Suprapubic skin (tissue), 3 donors: Measurements from ENCODE around the gene PJVK.

Experiments used
- CTCF ChIP-seq, 2 donors: fragments of 200-600 bp in 1 of 2; fragments of 450-650 bp in 1 of 2; sonication (generic) in 1 of 2; IDR thresholded peaks; one replicate each; pipeline ENCODE4 v1.5.1; 2016 to 2019; ENCODE audit warnings: antibody characterized with exemption in 2 of 2, mild to moderate bottlenecking in 1 of 2, moderate library complexity in 1 of 2
- POLR2A ChIP-seq, 2 donors: fragments of 450-650 bp; IDR thresholded peaks; one replicate each; pipeline ENCODE4 v1.6.1; 2017; ENCODE audit warnings: antibody characterized with exemption in 2 of 2, mild to moderate bottlenecking in 2 of 2, moderate library complexity in 2 of 2

GRCh38 chr2:178473373-178473772, 22.2 kb downstream of the PJVK start:
- no peak for TF ChIP-seq CTCF (IDR thresholded peaks at IDR 0.05)
- no peak for TF ChIP-seq POLR2A (IDR thresholded peaks at IDR 0.05)
